HG02798 (cell line): ENCODE measurements around the gene EMX1.
"Not testable (repeated sequence)": the region's sequence is repeated elsewhere in the genome, so short reads cannot be mapped to it uniquely, and the experiment has no call there.

Experiments
- ATAC-seq: cut with Tn5 transposase; IDR thresholded peaks from one replicate; pipeline ENCODE4 v1.9.1; 2021; ENCODE audit warnings: mild to moderate bottlenecking; ENCODE audit not compliant: unreplicated experiment, poor library complexity

Gene EMX1

DNA sequence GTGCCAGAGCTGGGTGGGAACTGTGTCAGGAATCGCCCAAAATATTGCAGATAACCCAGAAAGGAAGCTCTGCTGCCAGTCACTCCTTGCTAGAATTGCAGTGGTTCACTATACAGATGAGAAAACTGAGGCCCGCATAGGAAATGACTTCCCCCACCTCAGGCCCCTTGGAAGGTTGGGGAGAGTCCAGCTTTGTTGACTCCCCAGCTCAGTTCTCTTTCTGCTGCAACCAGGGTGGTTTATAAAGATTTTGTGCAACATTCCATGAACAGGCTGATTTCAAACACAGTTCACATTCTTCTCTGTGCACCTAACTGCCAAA is 18.8 kb upstream of the EMX1 start:
- ATAC-seq, result no peak

DNA sequence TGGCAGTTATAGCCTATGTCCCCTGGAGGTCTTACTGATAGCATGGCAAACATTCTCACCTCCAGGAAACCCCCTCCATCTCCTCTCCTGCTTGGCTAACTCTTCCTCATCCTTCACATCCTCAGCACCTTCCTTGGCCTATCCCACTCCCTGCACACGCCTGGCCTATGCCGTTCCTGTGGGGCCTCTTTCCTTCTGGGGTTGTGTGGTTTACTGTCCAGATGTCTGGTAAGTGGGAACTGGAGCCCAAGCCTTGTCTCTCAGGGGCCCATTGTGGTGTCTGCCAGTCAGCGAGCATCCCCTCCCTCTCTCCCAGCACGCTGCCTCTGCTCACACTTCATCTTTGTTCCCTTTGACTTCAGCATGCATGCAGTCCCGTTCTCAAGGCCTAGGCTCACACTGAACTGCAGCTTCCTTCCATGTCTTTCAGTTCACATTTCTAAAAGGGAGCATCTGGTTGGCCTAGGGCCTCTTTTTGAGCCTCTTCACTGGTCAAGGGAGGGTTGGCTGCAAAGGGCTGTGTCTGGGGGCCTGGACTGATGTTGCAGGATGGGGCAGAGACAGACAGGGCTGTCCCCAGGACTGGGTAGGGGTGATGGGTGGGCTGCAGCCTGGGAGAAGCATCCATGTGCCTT is 17.0 kb upstream of the EMX1 start:
- no peak for ATAC-seq

DNA sequence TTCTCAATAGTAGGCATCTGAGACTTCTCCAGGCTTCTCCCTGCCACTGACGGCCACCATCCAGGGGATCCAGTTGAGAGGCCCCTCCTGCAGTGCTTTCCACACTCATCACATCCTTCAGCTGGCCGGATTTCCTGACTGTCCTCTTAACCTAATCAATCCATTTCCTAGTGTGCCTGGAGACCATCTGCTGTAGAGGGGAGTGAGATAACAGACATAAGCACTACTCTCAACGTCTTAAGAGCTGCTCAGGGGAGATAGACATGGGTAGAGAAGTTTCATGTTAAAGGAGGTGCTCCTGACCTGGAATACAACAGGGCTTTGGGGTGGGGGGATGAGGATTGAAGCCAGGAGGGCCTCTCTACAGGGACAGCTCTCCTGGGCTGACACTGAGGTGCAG is 15.9 kb upstream of the EMX1 start:
- no peak for ATAC-seq

DNA sequence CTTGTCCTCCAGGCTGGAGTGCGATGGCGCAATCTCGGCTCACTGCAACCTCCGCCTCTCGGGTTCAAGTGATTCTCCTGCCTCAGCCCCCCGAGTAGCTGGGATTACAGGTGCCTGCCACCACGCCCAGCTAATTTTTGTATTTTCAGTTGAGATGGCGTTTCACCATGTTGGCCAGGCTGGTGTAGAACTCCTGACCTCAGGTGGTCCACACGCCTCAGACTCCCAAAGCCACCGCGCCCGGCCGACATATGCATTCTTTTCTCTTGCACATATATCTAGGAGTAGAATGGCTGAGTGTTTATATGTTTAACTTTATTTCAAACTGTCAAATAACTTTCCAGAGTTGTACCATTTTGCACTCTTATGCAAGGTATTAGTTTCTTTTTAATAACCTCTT is 9.9 kb upstream of the EMX1 start:
- not testable (repeated sequence) for ATAC-seq

DNA sequence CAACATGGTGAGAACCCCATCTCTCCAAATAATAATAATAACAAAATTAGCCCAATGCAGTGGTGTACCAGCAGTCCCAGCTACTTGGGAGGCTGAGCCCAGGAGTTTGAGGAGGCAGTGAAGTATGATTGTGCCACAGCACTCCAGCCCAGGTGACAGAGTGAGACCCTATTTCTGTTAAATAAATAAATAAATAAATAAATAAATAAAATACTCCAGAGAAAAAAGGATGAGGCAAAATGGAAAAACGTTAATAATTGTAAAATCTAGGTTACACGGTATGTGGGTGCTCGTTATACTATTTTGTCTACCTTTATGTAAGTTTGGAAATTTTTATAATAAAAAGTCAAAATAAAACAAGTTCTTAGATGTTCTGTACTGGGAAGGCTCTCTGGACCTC is 8.6 kb upstream of the EMX1 start:
- no peak for ATAC-seq

GRCh38 chr2:72911256-72911655 is 6.1 kb upstream of the EMX1 start:
- no peak for ATAC-seq

DNA sequence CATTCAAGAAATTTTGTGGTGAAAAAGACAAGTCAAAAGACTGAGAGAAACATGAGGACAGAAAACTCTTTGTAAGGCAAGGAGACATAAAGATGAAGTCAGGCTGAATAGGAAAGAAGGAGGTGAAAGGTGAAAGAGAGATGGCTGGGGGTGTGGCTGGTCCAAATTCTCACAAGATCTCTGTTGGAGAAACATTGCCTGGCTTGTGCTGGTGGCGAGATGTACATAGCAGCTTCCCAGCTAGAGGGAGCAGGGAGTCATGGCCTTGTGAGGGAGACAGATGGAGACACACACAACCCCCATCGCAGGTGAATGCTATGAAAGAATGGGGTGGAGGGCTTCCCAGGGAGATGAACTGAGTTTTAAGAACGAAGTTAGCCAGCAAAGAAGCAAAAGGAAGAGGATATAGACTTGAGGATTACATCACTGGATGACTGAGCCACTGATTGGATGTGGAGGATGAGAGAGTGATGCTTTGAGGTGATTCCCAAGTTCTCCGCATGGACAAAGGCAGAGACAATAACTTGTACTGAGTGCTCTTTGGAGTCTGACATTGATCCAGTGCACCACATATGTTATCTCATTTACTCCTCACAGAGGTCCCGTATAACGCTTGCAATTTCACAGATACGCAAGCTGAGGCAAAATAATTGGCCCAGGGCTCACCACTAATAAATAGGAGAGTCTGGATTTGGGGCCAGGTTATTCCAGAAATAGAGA is 3.7 kb upstream of the EMX1 start:
- ATAC-seq, result no peak

- no peak for ATAC-seq
Measured at GRCh38 chr2:72914206-72914559, 3.1 kb upstream of the EMX1 start.

- no peak for ATAC-seq
Measured at GRCh38 chr2:72914589-72915319, 2.6 kb upstream of the EMX1 start.

- ATAC-seq, result no peak
Measured at GRCh38 chr2:72915320-72915906, 1.9 kb upstream of the EMX1 start.

GRCh38 chr2:72915907-72916742 is 1.2 kb upstream of the EMX1 start:
- ATAC-seq, result peak; percentile 66

- no peak for ATAC-seq
Measured at GRCh38 chr2:72916743-72917137, 579 bp upstream of the EMX1 start.

GRCh38 chr2:72917877-72918553 is 696 bp downstream of the EMX1 start:
- ATAC-seq, result peak; percentile 0

DNA sequence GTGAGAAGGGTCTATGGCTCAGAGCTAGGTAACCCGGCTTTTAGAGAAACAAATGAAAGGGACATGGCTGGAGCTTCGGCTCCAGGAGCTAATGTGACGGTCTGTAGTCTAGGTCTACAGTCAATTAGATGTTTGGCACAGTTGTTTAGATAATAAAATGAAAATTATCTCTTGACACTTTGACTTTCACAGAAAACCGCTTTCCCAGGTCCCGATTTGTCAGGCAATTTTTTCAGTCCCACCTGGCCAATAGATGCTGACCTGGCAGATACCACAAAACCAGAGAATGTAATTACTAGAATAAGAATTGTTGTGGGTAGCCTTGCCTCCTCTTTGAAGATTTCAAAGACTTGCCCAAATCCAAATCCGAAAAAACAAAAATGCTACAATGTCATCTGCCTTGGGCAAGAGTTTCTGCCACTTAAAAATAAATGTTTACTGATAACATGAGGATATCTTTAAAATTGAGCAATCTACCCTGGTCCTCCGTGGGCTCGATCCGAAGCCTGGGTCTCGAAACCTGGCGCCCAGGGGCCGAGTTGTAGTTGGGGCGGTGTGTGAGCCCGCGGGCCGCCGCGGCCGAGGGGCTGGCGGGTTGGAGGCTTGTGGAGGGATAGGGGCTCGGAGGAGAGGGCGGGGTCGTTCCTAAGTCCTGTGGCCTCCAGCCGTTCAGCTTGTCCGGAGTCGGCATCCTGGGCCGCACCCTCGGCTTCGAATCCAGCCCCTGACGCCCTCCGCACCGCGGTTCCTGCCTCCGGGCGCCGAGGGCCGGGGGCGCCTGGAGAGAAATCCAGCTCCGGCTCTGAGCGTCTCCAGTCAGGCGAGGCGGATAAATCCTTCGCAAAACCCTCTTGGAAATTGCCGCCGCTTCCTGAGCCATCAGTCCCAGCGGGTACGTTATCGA is 2.3 kb downstream of the EMX1 start:
- ATAC-seq, result no peak

- no peak for ATAC-seq
Measured at GRCh38 chr2:72920318-72921087, 3.2 kb downstream of the EMX1 start.

DNA sequence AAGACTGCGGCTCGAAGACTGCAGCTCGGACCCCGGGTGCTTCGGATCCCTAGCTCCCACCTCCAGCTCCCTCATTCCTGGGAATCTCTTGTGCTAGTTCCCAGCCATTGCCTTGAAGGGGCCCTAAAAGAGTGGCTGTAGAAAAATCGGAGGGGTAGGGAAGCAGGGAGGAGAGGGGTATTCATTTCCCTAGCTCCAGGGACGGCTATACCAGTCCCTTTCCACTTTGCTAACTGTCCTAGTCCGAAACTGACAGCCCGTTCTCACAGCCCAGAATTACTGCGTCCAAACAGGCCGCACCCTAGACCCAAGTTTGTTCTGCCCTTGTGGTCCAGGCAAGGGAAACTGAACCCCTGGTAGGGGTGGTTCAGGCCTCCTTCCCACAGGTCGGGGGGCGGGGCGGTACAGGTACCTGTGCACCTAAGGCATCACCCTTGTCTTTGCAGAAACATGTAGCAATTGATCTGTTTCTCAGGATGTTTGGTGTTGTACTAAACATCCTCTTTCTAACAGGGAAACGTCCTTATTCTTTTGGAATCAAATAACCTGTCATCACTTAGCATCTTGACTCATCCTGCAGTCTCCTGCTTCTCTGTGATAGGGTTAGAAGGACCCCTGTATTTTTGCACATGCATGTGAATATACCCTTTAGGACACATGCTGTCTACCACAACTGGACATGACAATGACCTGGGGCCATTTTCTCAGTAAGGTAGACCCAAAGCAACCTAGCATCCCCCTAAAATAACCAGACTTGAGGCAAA is 4.0 kb downstream of the EMX1 start:
- ATAC-seq, result no peak

- ATAC-seq, result no peak
Measured at GRCh38 chr2:72921853-72922252, 4.5 kb downstream of the EMX1 start.
